ENCODE results near the gene GRIK4.

The GRIK4 gene

DNA sequence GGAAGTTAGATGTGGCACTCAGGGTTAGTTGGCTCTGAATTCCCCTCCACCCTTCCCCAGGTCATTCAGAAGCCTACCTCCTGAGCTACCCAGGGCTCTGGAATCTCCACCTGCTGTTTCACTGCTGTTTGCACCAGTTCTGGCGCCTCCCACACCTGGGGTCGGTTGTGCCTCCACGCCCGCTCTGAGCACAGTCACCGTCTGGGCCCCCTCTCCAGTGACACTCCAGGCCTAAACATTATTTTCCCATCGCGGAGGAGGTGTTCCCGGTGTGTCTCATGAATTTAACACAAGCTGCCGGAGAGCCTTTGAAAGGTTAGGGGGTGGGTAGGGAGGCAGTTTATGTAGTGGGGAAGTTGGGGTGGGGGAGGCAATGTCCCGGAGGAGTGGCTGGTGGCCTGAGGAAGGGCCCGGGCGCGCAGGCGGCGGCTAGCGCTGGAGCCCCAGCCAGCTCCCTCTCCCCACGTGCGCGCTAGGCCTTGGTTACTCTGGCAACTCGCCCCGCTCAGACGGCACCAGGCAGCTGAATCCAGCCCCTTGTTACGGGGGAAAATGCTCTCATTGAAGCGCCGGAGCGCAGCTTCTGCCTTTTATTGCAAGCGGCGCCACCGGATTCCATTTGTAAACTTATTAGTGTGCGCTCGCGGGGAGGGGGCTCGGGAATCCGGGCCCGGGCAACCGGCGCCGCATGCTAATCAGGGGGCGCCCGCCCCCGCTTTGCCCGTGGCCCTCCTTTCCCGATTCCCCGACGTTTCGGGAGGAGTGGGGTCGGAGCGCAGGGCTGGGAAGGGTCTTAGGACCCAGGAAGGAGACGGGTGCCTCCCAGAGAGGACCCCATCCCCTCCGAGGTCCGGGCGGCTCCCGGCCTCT, 52.4 kb downstream of the GRIK4 start:
- H3K27ac ChIP-seq (replicated peaks), result no peak overlapping the region
- no peak for DNase-seq (ENCODE audit: low read depth in 1 of 2, low spot score in 1 of 2)
- H3K27me3 ChIP-seq (ENCODE audit: insufficient read depth, poor library complexity, severe bottlenecking), result peaks cover 44% of the 10 kb centered on the region
- TF ChIP-seq, protein P1, sequence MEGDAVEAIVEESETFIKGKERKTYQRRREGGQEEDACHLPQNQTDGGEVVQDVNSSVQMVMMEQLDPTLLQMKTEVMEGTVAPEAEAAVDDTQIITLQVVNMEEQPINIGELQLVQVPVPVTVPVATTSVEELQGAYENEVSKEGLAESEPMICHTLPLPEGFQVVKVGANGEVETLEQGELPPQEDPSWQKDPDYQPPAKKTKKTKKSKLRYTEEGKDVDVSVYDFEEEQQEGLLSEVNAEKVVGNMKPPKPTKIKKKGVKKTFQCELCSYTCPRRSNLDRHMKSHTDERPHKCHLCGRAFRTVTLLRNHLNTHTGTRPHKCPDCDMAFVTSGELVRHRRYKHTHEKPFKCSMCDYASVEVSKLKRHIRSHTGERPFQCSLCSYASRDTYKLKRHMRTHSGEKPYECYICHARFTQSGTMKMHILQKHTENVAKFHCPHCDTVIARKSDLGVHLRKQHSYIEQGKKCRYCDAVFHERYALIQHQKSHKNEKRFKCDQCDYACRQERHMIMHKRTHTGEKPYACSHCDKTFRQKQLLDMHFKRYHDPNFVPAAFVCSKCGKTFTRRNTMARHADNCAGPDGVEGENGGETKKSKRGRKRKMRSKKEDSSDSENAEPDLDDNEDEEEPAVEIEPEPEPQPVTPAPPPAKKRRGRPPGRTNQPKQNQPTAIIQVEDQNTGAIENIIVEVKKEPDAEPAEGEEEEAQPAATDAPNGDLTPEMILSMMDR (IDR thresholded peaks at IDR 0.05; ENCODE audit: insufficient read depth, low read length), result no peak
- TF ChIP-seq GABPA (IDR thresholded peaks at IDR 0.05; ENCODE audit: low read depth) (no peak), POLR2AphosphoS5 (IDR thresholded peaks at IDR 0.05; ENCODE audit: low read depth) (no peak), SPI1 (IDR thresholded peaks at IDR 0.05; ENCODE audit: borderline replicate concordance, low read depth) (no peak)
- TF ChIP-seq, protein P2, sequence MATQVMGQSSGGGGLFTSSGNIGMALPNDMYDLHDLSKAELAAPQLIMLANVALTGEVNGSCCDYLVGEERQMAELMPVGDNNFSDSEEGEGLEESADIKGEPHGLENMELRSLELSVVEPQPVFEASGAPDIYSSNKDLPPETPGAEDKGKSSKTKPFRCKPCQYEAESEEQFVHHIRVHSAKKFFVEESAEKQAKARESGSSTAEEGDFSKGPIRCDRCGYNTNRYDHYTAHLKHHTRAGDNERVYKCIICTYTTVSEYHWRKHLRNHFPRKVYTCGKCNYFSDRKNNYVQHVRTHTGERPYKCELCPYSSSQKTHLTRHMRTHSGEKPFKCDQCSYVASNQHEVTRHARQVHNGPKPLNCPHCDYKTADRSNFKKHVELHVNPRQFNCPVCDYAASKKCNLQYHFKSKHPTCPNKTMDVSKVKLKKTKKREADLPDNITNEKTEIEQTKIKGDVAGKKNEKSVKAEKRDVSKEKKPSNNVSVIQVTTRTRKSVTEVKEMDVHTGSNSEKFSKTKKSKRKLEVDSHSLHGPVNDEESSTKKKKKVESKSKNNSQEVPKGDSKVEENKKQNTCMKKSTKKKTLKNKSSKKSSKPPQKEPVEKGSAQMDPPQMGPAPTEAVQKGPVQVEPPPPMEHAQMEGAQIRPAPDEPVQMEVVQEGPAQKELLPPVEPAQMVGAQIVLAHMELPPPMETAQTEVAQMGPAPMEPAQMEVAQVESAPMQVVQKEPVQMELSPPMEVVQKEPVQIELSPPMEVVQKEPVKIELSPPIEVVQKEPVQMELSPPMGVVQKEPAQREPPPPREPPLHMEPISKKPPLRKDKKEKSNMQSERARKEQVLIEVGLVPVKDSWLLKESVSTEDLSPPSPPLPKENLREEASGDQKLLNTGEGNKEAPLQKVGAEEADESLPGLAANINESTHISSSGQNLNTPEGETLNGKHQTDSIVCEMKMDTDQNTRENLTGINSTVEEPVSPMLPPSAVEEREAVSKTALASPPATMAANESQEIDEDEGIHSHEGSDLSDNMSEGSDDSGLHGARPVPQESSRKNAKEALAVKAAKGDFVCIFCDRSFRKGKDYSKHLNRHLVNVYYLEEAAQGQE (IDR thresholded peaks at IDR 0.05; ENCODE audit: insufficient replicate concordance, low read depth), result no peak
- H3K4me3 ChIP-seq (replicated peaks; ENCODE audit: insufficient read depth, low read length), result no peak overlapping the region

DNA sequence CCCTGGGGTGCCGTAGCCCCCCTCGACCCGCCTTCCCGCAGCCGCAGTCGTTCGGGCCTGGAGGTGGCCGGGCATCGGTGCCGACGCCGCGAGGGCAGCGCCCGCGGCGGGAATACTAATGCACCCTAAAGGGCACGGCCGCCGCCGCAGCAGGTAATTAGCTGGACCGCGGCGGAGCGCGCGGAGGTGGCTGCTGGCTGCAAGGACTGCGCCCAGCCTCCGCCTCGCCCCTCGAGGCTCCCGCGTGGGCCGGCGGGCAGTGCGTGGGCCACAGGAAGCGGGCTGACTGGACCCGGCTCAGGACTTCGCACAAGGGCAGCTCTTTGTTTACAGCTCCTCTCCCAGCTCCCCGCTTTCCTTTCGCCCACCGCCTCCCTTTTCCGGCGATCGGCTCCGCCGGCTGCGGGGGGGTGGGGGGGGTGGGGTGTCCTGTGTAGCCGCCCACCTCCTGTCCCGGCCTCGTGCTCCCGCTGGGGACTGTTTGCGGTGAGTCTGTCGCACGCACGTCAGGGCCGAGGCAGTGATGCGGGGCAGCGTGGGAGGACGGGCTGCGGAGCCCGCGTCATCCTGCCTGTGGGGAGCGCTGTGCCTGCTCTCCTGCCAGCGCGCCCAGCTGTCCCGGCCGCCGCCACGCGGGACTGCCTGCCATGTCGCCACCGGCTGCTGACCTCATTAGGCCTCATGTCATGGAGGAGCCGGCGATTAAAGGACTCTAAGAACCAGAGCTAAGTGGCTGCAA, 53.2 kb downstream of the GRIK4 start:
- Histone ChIP-seq H3K4me3 (replicated peaks; ENCODE audit: insufficient read depth, low read length) (no peak overlapping the region), H3K27me3 (ENCODE audit: insufficient read depth, poor library complexity, severe bottlenecking) (peaks cover 46% of the 10 kb centered on the region), H3K27ac (replicated peaks) (no peak overlapping the region)
- TF ChIP-seq, protein P2 (IDR thresholded peaks at IDR 0.05; ENCODE audit: insufficient replicate concordance, low read depth), result no peak
- no peak for TF ChIP-seq POLR2AphosphoS5 (IDR thresholded peaks at IDR 0.05; ENCODE audit: low read depth)
- no peak for TF ChIP-seq GABPA (IDR thresholded peaks at IDR 0.05; ENCODE audit: low read depth)
- TF ChIP-seq SPI1 (IDR thresholded peaks at IDR 0.05; ENCODE audit: borderline replicate concordance, low read depth), result no peak
- TF ChIP-seq, protein P1 (IDR thresholded peaks at IDR 0.05; ENCODE audit: insufficient read depth, low read length), result no peak
- no peak for DNase-seq (ENCODE audit: low read depth in 1 of 2, low spot score in 1 of 2)

DNA sequence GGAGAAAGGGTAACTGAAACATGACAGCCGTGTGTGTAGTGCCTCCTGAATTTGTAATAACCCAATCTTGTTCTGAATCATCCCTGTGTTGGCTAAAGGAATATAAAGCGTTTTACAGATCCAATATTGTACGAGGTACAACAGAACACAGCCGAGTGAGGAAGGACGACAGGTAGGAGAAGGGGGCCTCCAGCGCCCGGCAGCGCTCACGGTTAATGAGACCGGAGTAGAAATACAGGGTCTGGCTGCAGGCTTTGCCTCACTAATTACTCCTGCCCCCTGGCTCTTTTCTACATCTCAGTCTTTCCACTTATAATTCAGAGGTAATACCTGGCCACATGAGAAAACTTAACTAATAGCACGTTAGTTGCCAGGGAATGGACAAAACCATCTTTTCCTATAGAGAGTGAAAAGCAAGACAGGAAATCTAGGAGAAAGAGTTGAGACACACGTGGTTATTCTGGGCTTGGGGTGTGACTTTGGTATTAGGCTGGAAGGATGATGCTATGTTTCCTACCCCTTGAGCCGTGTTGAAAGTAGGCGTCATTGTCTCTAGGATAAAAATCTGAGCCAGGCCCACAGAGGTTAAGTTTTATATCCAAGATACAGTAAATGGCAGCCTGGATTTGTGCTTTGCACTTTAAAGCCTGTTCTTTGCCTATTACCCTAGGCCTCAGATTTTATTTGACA, 54.1 kb downstream of the GRIK4 start:
- TF ChIP-seq SPI1 (IDR thresholded peaks at IDR 0.05; ENCODE audit: borderline replicate concordance, low read depth) (no peak), GABPA (IDR thresholded peaks at IDR 0.05; ENCODE audit: low read depth) (no peak), POLR2AphosphoS5 (IDR thresholded peaks at IDR 0.05; ENCODE audit: low read depth) (no peak)
- TF ChIP-seq, protein P2 (IDR thresholded peaks at IDR 0.05; ENCODE audit: insufficient replicate concordance, low read depth), result no peak
- TF ChIP-seq, protein P1 (IDR thresholded peaks at IDR 0.05; ENCODE audit: insufficient read depth, low read length), result no peak
- no peak for DNase-seq (ENCODE audit: low read depth in 1 of 2, low spot score in 1 of 2)
- Histone ChIP-seq H3K27ac (replicated peaks) (no peak overlapping the region), H3K4me3 (replicated peaks; ENCODE audit: insufficient read depth, low read length) (no peak overlapping the region), H3K27me3 (ENCODE audit: insufficient read depth, poor library complexity, severe bottlenecking) (peaks cover 43% of the 10 kb centered on the region)
